ENCODE results near the gene FLNB. TPM values are rescaled to one million over a fixed set of nuclear protein-coding genes. Genes with fewer than 3 reads are reported as not detected.

The FLNB gene
- polyA plus RNA-seq, 1 of the 3 experiments (the other 2 are of a cell fraction), result 127 TPM

DNA sequence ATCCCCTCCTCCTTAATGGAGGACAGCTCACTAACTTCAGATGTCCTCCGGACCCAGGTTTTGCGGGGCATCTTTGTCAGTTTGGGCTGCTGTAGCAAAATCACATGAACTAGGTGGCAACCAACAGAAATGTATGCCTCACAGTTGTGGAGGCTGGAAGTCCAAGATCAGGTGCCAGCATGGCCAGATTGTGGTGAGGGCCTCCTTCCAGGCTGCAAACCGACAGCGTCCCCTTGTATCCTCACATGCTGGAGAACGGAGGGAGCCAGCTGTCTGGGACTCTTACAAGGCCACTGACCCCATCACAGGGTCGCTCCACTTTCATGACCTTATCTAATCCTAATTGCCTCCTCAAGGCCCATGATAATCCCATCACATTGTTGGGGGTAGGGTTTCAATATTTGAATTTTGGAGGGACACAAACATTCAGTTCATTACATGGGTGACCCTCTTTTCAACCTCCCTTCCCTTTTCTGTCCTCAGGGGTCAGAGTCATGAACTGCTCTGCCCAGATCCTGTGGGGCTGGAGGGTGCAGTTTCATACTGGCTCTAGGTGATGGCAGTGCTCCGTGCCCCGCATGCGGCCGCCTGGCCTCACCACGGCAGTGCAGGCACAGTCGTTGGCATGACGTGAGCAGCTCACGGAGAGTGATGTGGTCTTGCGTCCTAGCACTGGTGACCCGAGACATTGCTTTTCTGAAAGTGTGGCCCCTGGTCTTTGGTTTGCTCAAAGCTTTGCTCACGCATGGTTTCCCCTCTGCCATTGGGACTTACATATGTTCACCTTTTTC, 144.2 kb downstream of the FLNB start:
- Histone ChIP-seq H3K9me2 (no peaks in the 10 kb centered on the region), H3F3A (replicated peaks; ENCODE audit: insufficient read depth) (no peaks in the 10 kb centered on the region), H3K36me3 (replicated peaks in 1 of 2; ENCODE audit: control insufficient read depth in 1 of 2, insufficient read depth in 2 of 2, low read length in 1 of 2) (peaks cover 62 to 86% of the 10 kb centered on the region in 2 experiments), H4K20me1 (ENCODE audit: insufficient read depth) (no peaks in the 10 kb centered on the region), H3K27ac (ENCODE audit: low read depth in 2 of 2, low read length in 1 of 2) (no peak overlapping the region), H3K9ac (no peak overlapping the region), H3K4me2 (no peak overlapping the region), H3K79me2 (ENCODE audit: insufficient read depth) (no peaks in the 10 kb centered on the region), H3K4me3 (ENCODE audit: low read depth in 2 of 2, low read length in 1 of 2) (no peak overlapping the region), H3K4me1 (ENCODE audit: control insufficient read depth in 1 of 2, insufficient read depth in 2 of 2, low read depth in 1 of 2, low read length in 1 of 2) (no peaks in the 10 kb centered on the region), H3K9me3 (no peaks in the 10 kb centered on the region), H3K27me3 (ENCODE audit: insufficient read depth) (no peaks in the 10 kb centered on the region), H2AFZ (ENCODE audit: low read depth) (no peak overlapping the region)
- DNase-seq, result no peak
- TF ChIP-seq GABPA (IDR thresholded peaks at IDR 0.05; ENCODE audit: low read depth) (no peak), JUND (IDR thresholded peaks at IDR 0.05) (no peak), RXRA (IDR thresholded peaks at IDR 0.05; ENCODE audit: borderline replicate concordance, low read depth) (no peak), CHD2 (IDR thresholded peaks at IDR 0.05; ENCODE audit: low read length, partially characterized antibody) (no peak), TEAD4 (IDR thresholded peaks at IDR 0.05; ENCODE audit: borderline replicate concordance, insufficient read depth) (no peak), GATA2 (CRISPR knock-in tag; IDR thresholded peaks at IDR 0.05) (no peak), TCF12 (IDR thresholded peaks at IDR 0.05) (no peak), NFIC (IDR thresholded peaks at IDR 0.05; ENCODE audit: borderline replicate concordance) (no peak), EZH2phosphoT487 (IDR thresholded peaks at IDR 0.05; ENCODE audit: borderline replicate concordance, low read depth) (no peak), TAF1 (IDR thresholded peaks at IDR 0.05; ENCODE audit: borderline replicate concordance, low read depth, low read length) (no peak), MEF2A (IDR thresholded peaks at IDR 0.05; ENCODE audit: borderline replicate concordance, low read depth) (no peak), POLR2AphosphoS5 (IDR thresholded peaks at IDR 0.05; ENCODE audit: low read depth, low read length) (no peak), FOXM1 (IDR thresholded peaks at IDR 0.05; ENCODE audit: low read depth) (no peak), SIN3A (IDR thresholded peaks at IDR 0.05; ENCODE audit: borderline replicate concordance, low read depth, low read length) (no peak)
- TF ChIP-seq, protein P1, sequence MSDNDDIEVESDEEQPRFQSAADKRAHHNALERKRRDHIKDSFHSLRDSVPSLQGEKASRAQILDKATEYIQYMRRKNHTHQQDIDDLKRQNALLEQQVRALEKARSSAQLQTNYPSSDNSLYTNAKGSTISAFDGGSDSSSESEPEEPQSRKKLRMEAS (IDR thresholded peaks at IDR 0.05; ENCODE audit: low read depth), result no peak
- TF ChIP-seq, protein P2, sequence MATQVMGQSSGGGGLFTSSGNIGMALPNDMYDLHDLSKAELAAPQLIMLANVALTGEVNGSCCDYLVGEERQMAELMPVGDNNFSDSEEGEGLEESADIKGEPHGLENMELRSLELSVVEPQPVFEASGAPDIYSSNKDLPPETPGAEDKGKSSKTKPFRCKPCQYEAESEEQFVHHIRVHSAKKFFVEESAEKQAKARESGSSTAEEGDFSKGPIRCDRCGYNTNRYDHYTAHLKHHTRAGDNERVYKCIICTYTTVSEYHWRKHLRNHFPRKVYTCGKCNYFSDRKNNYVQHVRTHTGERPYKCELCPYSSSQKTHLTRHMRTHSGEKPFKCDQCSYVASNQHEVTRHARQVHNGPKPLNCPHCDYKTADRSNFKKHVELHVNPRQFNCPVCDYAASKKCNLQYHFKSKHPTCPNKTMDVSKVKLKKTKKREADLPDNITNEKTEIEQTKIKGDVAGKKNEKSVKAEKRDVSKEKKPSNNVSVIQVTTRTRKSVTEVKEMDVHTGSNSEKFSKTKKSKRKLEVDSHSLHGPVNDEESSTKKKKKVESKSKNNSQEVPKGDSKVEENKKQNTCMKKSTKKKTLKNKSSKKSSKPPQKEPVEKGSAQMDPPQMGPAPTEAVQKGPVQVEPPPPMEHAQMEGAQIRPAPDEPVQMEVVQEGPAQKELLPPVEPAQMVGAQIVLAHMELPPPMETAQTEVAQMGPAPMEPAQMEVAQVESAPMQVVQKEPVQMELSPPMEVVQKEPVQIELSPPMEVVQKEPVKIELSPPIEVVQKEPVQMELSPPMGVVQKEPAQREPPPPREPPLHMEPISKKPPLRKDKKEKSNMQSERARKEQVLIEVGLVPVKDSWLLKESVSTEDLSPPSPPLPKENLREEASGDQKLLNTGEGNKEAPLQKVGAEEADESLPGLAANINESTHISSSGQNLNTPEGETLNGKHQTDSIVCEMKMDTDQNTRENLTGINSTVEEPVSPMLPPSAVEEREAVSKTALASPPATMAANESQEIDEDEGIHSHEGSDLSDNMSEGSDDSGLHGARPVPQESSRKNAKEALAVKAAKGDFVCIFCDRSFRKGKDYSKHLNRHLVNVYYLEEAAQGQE (IDR thresholded peaks at IDR 0.05; ENCODE audit: low read depth, low read length), result no peak
- TF ChIP-seq, protein P3, sequence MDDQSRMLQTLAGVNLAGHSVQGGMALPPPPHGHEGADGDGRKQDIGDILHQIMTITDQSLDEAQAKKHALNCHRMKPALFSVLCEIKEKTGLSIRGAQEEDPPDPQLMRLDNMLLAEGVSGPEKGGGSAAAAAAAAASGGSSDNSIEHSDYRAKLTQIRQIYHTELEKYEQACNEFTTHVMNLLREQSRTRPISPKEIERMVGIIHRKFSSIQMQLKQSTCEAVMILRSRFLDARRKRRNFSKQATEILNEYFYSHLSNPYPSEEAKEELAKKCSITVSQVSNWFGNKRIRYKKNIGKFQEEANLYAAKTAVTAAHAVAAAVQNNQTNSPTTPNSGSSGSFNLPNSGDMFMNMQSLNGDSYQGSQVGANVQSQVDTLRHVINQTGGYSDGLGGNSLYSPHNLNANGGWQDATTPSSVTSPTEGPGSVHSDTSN (IDR thresholded peaks at IDR 0.05), result no peak
- TF ChIP-seq, protein P4, sequence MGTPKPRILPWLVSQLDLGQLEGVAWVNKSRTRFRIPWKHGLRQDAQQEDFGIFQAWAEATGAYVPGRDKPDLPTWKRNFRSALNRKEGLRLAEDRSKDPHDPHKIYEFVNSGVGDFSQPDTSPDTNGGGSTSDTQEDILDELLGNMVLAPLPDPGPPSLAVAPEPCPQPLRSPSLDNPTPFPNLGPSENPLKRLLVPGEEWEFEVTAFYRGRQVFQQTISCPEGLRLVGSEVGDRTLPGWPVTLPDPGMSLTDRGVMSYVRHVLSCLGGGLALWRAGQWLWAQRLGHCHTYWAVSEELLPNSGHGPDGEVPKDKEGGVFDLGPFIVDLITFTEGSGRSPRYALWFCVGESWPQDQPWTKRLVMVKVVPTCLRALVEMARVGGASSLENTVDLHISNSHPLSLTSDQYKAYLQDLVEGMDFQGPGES (IDR thresholded peaks at IDR 0.05; ENCODE audit: low read depth, low read length), result no peak
- TF ChIP-seq, protein P5, sequence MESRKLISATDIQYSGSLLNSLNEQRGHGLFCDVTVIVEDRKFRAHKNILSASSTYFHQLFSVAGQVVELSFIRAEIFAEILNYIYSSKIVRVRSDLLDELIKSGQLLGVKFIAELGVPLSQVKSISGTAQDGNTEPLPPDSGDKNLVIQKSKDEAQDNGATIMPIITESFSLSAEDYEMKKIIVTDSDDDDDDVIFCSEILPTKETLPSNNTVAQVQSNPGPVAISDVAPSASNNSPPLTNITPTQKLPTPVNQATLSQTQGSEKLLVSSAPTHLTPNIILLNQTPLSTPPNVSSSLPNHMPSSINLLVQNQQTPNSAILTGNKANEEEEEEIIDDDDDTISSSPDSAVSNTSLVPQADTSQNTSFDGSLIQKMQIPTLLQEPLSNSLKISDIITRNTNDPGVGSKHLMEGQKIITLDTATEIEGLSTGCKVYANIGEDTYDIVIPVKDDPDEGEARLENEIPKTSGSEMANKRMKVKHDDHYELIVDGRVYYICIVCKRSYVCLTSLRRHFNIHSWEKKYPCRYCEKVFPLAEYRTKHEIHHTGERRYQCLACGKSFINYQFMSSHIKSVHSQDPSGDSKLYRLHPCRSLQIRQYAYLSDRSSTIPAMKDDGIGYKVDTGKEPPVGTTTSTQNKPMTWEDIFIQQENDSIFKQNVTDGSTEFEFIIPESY (IDR thresholded peaks at IDR 0.05; ENCODE audit: borderline replicate concordance, low read depth), result no peak
- ChIA-PET CTCF (interaction anchor here (1.2 kb wide), 1 partner anchor 145 kb away, joined by 4 read pairs; the partner anchor contains the start of gene FLNB), POLR2A (no interaction called here)
- WGBS (ENCODE audit: low lambda C conversion rate), result 92% methylated on average over 17 of the region's 17 CpGs

Measured in SK-N-SH (cell line).